ENCODE results near the gene SPATA45. TPM values are rescaled to one million over a fixed set of nuclear protein-coding genes. Genes with fewer than 3 reads are reported as not detected.

SPATA45 gene
- total RNA-seq, 6 donors from 2014 or later: 2.7 TPM; not detected in 5

- H3K4me1 ChIP-seq: peaks cover 18 to 37% (median 25%) of the 10 kb centered on the region in 4 donors
- peaks cover 0 to 10% (median 5%) of the 10 kb centered on the region in 4 donors for H3K36me3 ChIP-seq
- H3K27me3 ChIP-seq: no peaks in the 10 kb centered on the region
- peak overlapping the region; percentile 88 to 97 (median 92) for H3K27ac ChIP-seq
- ATAC-seq (ENCODE audit: low FRiP score in 2 of 2): no peak
- peaks cover 0 to 4% (median 0%) of the 10 kb centered on the region in 4 donors for H3K9me3 ChIP-seq
- no peak for DNase-seq
- WGBS, 2 donors: 22% methylated on average over 16 of the region's 16 CpGs
- TF ChIP-seq POLR2AphosphoS5 (IDR thresholded peaks at IDR 0.05): no peak
- peak overlapping the region; percentile 52 to 97 (median 78) for H3K4me3 ChIP-seq
These were observed 55.0 kb downstream of the SPATA45 start for GRCh38 chr1:212792396-212792908.

GRCh38 chr1:212791676-212792395 is 55.6 kb downstream of the SPATA45 start, which contains the start of the genes NSL1 and TATDN3:
Gene NSL1 (minus strand): TSS chr1:212791777. CDS start chr1:212791763, 14 bp downstream.
Gene TATDN3 (plus strand): TSS chr1:212791894. CDS start chr1:212791922, 28 bp downstream.
- TF ChIP-seq CTCF (IDR thresholded peaks at IDR 0.05) (peak in 1 of 6 experiments; percentile 25), POLR2A (IDR thresholded peaks at IDR 0.05) (peak; percentile 24 to 90 (median 78)), POLR2AphosphoS5 (IDR thresholded peaks at IDR 0.05) (peak; percentile 92 to 95), EP300 (IDR thresholded peaks at IDR 0.05) (no peak)
- H3K36me3 ChIP-seq: peaks cover 0 to 9% (median 5%) of the 10 kb centered on the region in 4 donors
- 1% methylated on average over 30 to 46 of the region's 46 CpGs for WGBS, 2 donors
- no peaks in the 10 kb centered on the region for H3K27me3 ChIP-seq
- ATAC-seq (ENCODE audit: low FRiP score in 2 of 2) (peak; percentile 98 to 99), DNase-seq (peak; percentile 92 to 93)
- H3K9me3 ChIP-seq: peaks cover 0 to 4% (median 0%) of the 10 kb centered on the region in 4 donors
- peak within 1 kb of the TSS; percentile 52 to 97 (median 78) for H3K4me3 ChIP-seq
- peak within 1 kb of the TSS; percentile 88 to 97 (median 92) for H3K27ac ChIP-seq
- peaks cover 18 to 37% (median 25%) of the 10 kb centered on the region in 4 donors for H3K4me1 ChIP-seq

- WGBS, 2 donors: 1% methylated on average over 5 to 22 of the region's 22 CpGs
- peak; percentile 80 to 83 for ATAC-seq (ENCODE audit: low FRiP score in 2 of 2)
- Histone ChIP-seq H3K27ac (peak overlapping the region; percentile 88 to 97 (median 92)), H3K4me3 (peak overlapping the region; percentile 52 to 97 (median 78)), H3K4me1 (peaks cover 18 to 37% (median 25%) of the 10 kb centered on the region in 4 donors), H3K27me3 (no peaks in the 10 kb centered on the region), H3K36me3 (peaks cover 2 to 10% (median 6%) of the 10 kb centered on the region in 4 donors), H3K9me3 (peaks cover 0 to 4% (median 0%) of the 10 kb centered on the region in 4 donors)
- DNase-seq: no peak
- TF ChIP-seq POLR2A (IDR thresholded peaks at IDR 0.05) (no peak), CTCF (IDR thresholded peaks at IDR 0.05) (no peak), EP300 (IDR thresholded peaks at IDR 0.05) (no peak), POLR2AphosphoS5 (IDR thresholded peaks at IDR 0.05) (no peak)
These were observed 56.2 kb downstream of the SPATA45 start for GRCh38 chr1:212791261-212791675.

GRCh38 chr1:212785871-212786270 is 61.6 kb downstream of the SPATA45 start:
- no peak for DNase-seq
- Histone ChIP-seq H3K4me1 (peaks cover 11 to 28% (median 19%) of the 10 kb centered on the region in 4 donors), H3K27ac (no peak overlapping the region), H3K36me3 (peaks cover 2 to 61% (median 22%) of the 10 kb centered on the region in 4 donors), H3K4me3 (no peak overlapping the region), H3K9me3 (no peaks in the 10 kb centered on the region), H3K27me3 (no peaks in the 10 kb centered on the region)
- no peak for TF ChIP-seq EP300 (IDR thresholded peaks at IDR 0.05)
- no peak for TF ChIP-seq POLR2AphosphoS5 (IDR thresholded peaks at IDR 0.05)
- no peak for TF ChIP-seq CTCF (IDR thresholded peaks at IDR 0.05)
- no peak for TF ChIP-seq POLR2A (IDR thresholded peaks at IDR 0.05)
- 97 to 100% methylated on average over 1 of the region's 1 CpG for WGBS, 2 donors
- ATAC-seq (ENCODE audit: low FRiP score in 2 of 2): no peak

- Histone ChIP-seq H3K9me3 (no peaks in the 10 kb centered on the region), H3K4me1 (peaks cover 0 to 10% (median under 1%) of the 10 kb centered on the region in 4 donors), H3K36me3 (peaks cover 2 to 64% (median 24%) of the 10 kb centered on the region in 4 donors), H3K27me3 (no peaks in the 10 kb centered on the region), H3K27ac (no peak overlapping the region), H3K4me3 (no peak overlapping the region)
- 70 to 81% methylated on average over 1 of the region's 1 CpG for WGBS, 2 donors
- TF ChIP-seq CTCF (IDR thresholded peaks at IDR 0.05) (no peak), POLR2A (IDR thresholded peaks at IDR 0.05) (no peak), EP300 (IDR thresholded peaks at IDR 0.05) (no peak), POLR2AphosphoS5 (IDR thresholded peaks at IDR 0.05) (no peak)
- no peak for DNase-seq
- no peak for ATAC-seq (ENCODE audit: low FRiP score in 2 of 2)
These were observed 63.5 kb downstream of the SPATA45 start for GRCh38 chr1:212783976-212784375.
